Nephron progenitor cell (in vitro differentiated cells): ENCODE results near the gene LIPC.

ENCODE experiments used
- DNase-seq: peaks from one replicate; pipeline ENCODE4 v3.0.0; 2021
- H3K27ac Mint-ChIP-seq: 2 replicates; pipeline ENCODE4 v1.8.0; 2021; ENCODE audit warnings: mild to moderate bottlenecking, moderate library complexity, mixed read lengths
- H3K27me3 Mint-ChIP-seq: 2 replicates; pipeline ENCODE4 v1.8.0; 2021; ENCODE audit warnings: mild to moderate bottlenecking, low read depth, mixed read lengths; ENCODE audit not compliant: poor library complexity
- H3K36me3 Mint-ChIP-seq: 2 replicates; pipeline ENCODE4 v1.8.0; 2021; ENCODE audit warnings: low read depth, mixed read lengths
- H3K4me1 Mint-ChIP-seq: 2 replicates; pipeline ENCODE4 v1.8.0; 2021; ENCODE audit warnings: mixed read lengths
- H3K4me3 Mint-ChIP-seq: 2 replicates; pipeline ENCODE4 v1.8.0; 2021; ENCODE audit warnings: mild to moderate bottlenecking, moderate library complexity, mixed read lengths
- H3K9me3 Mint-ChIP-seq: 2 replicates; pipeline ENCODE4 v1.8.0; 2021; ENCODE audit warnings: mild to moderate bottlenecking, moderate library complexity, mixed read lengths
- TF ChIP-seq, protein P1 (sequence below): fragments of 200-600 bp; sonication (generic); IDR thresholded peaks from 2 replicates; pipeline ENCODE4 v1.5.0; 2021; ENCODE audit warnings: antibody characterized with exemption

LIPC gene

GRCh38 chr15:58548308-58549012, 116.7 kb downstream of the LIPC start:
- Mint-ChIP-seq H3K4me3 (no peak overlapping the region), H3K9me3 (no peaks in the 10 kb centered on the region), H3K36me3 (no peaks in the 10 kb centered on the region), H3K4me1 (peaks cover 50% of the 10 kb centered on the region), H3K27me3 (peaks cover 7% of the 10 kb centered on the region), H3K27ac (no peak overlapping the region)
- DNase-seq = no peak
- TF ChIP-seq, protein P1, sequence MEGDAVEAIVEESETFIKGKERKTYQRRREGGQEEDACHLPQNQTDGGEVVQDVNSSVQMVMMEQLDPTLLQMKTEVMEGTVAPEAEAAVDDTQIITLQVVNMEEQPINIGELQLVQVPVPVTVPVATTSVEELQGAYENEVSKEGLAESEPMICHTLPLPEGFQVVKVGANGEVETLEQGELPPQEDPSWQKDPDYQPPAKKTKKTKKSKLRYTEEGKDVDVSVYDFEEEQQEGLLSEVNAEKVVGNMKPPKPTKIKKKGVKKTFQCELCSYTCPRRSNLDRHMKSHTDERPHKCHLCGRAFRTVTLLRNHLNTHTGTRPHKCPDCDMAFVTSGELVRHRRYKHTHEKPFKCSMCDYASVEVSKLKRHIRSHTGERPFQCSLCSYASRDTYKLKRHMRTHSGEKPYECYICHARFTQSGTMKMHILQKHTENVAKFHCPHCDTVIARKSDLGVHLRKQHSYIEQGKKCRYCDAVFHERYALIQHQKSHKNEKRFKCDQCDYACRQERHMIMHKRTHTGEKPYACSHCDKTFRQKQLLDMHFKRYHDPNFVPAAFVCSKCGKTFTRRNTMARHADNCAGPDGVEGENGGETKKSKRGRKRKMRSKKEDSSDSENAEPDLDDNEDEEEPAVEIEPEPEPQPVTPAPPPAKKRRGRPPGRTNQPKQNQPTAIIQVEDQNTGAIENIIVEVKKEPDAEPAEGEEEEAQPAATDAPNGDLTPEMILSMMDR = no peak

GRCh38 chr15:58549013-58549784, 117.4 kb downstream of the LIPC start:
- peaks cover 57% of the 10 kb centered on the region for H3K4me1 Mint-ChIP-seq
- no peak overlapping the region for H3K4me3 Mint-ChIP-seq
- no peaks in the 10 kb centered on the region for H3K36me3 Mint-ChIP-seq
- DNase-seq = no peak
- H3K9me3 Mint-ChIP-seq = no peaks in the 10 kb centered on the region
- H3K27me3 Mint-ChIP-seq = peaks cover 7% of the 10 kb centered on the region
- TF ChIP-seq, protein P1 = no peak
- no peak overlapping the region for H3K27ac Mint-ChIP-seq

- Mint-ChIP-seq H3K36me3 (no peaks in the 10 kb centered on the region), H3K27ac (no peak overlapping the region), H3K4me3 (no peak overlapping the region), H3K9me3 (no peaks in the 10 kb centered on the region), H3K27me3 (peaks cover 7% of the 10 kb centered on the region), H3K4me1 (peaks cover 62% of the 10 kb centered on the region)
- TF ChIP-seq, protein P1 = no peak
- DNase-seq = no peak
These were observed 117.9 kb downstream of the LIPC start for GRCh38 chr15:58549785-58550074.

DNA sequence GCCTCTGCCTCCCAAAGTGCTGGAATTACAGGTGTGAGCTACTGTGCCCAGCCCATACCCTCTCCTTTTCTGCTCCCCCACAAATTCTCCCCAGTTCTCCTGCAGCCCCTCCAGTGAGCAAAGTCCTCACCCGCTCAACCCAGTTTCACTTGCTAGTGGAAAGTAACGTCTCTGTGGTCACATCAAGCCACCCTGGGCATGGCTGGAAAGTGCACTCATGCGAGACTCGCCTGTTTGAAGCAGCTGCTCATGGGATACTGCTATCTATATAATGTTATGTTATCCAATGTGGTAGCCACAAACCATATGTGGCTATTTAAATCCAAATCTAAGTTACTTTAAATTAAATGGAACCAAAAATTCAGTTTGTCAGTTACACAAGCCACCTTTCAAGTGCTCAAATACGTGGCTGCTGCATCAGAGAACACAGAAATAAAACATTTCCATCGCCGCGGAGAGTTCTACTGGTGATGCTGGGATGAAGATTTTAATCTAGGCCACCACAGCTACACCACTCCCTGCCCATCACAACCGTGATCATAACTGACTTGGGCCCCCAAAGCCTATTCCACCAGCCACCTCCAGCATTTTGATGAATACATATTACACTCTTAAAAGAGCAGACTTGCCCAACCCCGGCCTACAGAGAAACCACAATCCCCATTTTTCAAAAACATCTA, 119.4 kb downstream of the LIPC start:
- no peaks in the 10 kb centered on the region for H3K9me3 Mint-ChIP-seq
- no peak overlapping the region for H3K4me3 Mint-ChIP-seq
- TF ChIP-seq, protein P1 = no peak
- no peaks in the 10 kb centered on the region for H3K36me3 Mint-ChIP-seq
- DNase-seq = no peak
- H3K27me3 Mint-ChIP-seq = peaks cover 7% of the 10 kb centered on the region
- H3K4me1 Mint-ChIP-seq = peaks cover 77% of the 10 kb centered on the region
- no peak overlapping the region for H3K27ac Mint-ChIP-seq

DNA sequence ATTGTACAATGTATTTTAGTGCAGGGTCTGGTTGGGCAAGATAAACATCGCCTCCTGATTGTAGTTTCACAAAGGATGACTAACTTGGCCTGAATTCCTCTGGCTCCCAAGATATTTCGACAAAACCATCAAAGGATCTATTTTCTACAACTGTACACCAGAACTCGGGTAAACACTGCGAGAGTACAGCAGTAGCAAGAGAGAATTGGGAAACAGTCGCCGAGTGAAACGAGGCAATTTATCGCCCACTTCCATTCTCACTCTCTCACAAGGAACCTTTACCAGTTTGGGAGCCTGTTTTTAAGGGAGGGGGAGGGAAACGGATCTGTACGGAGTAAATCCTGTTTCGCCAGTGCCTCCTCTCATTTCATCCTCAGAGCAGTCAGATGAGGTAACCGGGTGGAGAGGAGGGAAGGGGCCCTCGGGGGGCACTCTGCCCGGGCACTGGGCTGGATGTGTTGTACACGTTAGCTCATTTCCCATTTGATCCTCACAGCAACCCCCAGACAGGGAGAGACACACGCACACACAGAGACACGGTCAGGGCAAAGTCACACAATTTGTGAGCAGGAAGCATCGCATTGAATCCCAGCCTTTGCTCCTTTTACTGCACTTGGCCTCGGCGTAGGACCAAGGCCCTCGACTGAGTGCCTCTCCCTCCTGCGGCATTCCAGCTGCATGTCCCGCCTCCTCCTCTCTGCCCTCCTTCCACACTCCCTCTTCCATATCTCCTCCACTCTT, 120.1 kb downstream of the LIPC start:
- Mint-ChIP-seq H3K27ac (no peak overlapping the region), H3K36me3 (no peaks in the 10 kb centered on the region), H3K4me1 (peaks cover 75% of the 10 kb centered on the region), H3K9me3 (no peaks in the 10 kb centered on the region), H3K27me3 (peaks cover 7% of the 10 kb centered on the region), H3K4me3 (no peak overlapping the region)
- TF ChIP-seq, protein P1 = no peak
- no peak for DNase-seq
